Right ventricle myocardium inferior (tissue), 1 donor: ENCODE data around the gene KCNN1. TPM values are rescaled to one million over a fixed set of nuclear protein-coding genes. Genes with fewer than 3 reads are reported as not detected.

Source experiments
- ATAC-seq: fragments of 200-7000 bp; cut with Tn5 transposase; one replicate; pipeline ENCODE4 v1.9.1; 2020; ENCODE audit warnings: mild to moderate bottlenecking, moderate library complexity
- DNase-seq: peaks from one replicate; pipeline ENCODE4 v3.0.0; 2021; ENCODE audit errors: missing footprints
- intact Hi-C: fragments of 100-400 bp; cut with DNase I; formaldehyde crosslinking; loops from one replicate; pipeline ENCODE4 v1.11.0; 2022
- total RNA-seq: library from RNA; stranded (reverse); fragmentation: NEBNext Ultra II Directional; extraction: Animal tissue kit (Norgen Biotek cat#: 25700); gene quantifications from one replicate; pipeline ENCODE4 v1.2.1, GENCODE V29; 2021
- donor health status: DM: no; HTN: yes; CAD: no; lungs with severe emphysema.

KCNN1 gene
- total RNA-seq, 1 donor from 2014 or later, result not detected

DNA sequence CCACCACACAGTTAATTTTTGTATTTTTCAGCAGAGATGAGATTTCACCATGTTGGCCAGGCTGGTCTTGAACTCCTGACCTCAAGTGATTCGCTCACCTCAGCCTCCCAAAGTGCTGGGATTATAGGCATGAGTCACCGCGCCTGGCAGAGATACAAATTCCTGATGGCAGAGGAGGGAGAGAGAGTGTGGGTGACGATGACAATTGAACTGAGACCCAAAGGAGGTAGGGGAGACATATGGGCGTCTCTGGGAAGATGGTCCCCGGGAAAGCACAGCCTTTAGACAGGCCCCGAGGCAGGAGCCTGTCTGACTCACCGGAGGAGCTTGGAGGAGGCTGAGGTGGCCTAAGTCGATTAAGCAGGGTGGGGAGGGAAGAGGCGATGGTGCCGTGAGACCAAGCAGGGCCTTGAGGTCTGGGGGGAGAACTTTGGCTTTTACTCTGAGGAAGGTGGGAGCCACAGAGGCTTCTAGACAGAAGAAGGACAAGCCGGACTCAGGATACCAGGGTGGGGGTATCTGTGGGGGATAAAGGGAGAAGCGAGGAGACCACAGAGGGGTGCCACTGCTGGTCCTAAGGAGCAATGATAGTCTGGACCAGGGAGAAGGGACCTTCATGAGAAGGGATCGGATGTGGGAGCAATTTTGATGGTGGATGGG is 79.3 kb downstream of the KCNN1 start:
- no peak for ATAC-seq
- intact Hi-C loops, result no loop called here
- no peak for DNase-seq

- DNase-seq, result peak; percentile 95
- ATAC-seq, result peak; percentile 90
- intact Hi-C loops, result no loop called here
Observed at GRCh38 chr19:18049385-18049784, 82.5 kb downstream of the KCNN1 start.

Other genes with a start within 250 kb of the KCNN1 start
- gene MAP1S, start 247.6 kb upstream of the KCNN1 start, total RNA-seq, result 26.0 TPM
- gene FCHO1, start 215.6 kb upstream of the KCNN1 start, total RNA-seq, result 0.24 TPM
- gene B3GNT3, start 172.0 kb upstream of the KCNN1 start, total RNA-seq, result not detected
- gene INSL3, start 145.6 kb upstream of the KCNN1 start, total RNA-seq, result not detected
- gene JAK3, start 119.1 kb upstream of the KCNN1 start, total RNA-seq, result 1.9 TPM
- 860 TPM for gene RPL18A, start 107.2 kb upstream of the KCNN1 start, total RNA-seq
- not detected for gene SLC5A5, start 95.2 kb upstream of the KCNN1 start, total RNA-seq
- gene CCDC124, start 34.1 kb upstream of the KCNN1 start, total RNA-seq, result 85.9 TPM
- gene ARRDC2, start 41.1 kb downstream of the KCNN1 start, total RNA-seq, result 17.4 TPM
- 1.1 TPM for gene IL12RB1, start 119.8 kb downstream of the KCNN1 start, total RNA-seq
- gene MAST3, start 130.7 kb downstream of the KCNN1 start, total RNA-seq, result 5.5 TPM
- 21.7 TPM for gene PIK3R2, start 186.1 kb downstream of the KCNN1 start, total RNA-seq
- 32.5 TPM for gene IFI30, start 206.7 kb downstream of the KCNN1 start, total RNA-seq
- 12.0 TPM for gene MPV17L2, start 226.1 kb downstream of the KCNN1 start, total RNA-seq
- 25.4 TPM for gene RAB3A, start 236.9 kb downstream of the KCNN1 start, total RNA-seq